ENCODE results near the gene WT1. TPM values are rescaled to one million over a fixed set of nuclear protein-coding genes. Genes with fewer than 3 reads are reported as not detected.

The WT1 gene
- total RNA-seq, 1 donor: under 0.01 TPM

GRCh38 chr11:32425761-32426160 lies 9.6 kb downstream of the WT1 start:
- H3K36me3 ChIP-seq (ENCODE audit: insufficient read depth, low read length): no peaks in the 10 kb centered on the region
- no peaks in the 10 kb centered on the region for H4K20me1 ChIP-seq (ENCODE audit: insufficient read depth, low read length)
- no peak overlapping the region for H3K27ac ChIP-seq (ENCODE audit: low read depth, low read length)
- H3K4me1 ChIP-seq (ENCODE audit: insufficient read depth, low read length): no peaks in the 10 kb centered on the region
- H3K4me3 ChIP-seq (ENCODE audit: insufficient read depth, low read length): no peak overlapping the region
- H3K79me2 ChIP-seq (ENCODE audit: insufficient read depth, low read length): no peaks in the 10 kb centered on the region
- peak; percentile 57 for DNase-seq (ENCODE audit: insufficient read length, low spot score, missing footprints)
- H3K4me2 ChIP-seq (ENCODE audit: insufficient read depth, low read length): no peak overlapping the region
- H3K9me3 ChIP-seq (ENCODE audit: low read depth, low read length): no peaks in the 10 kb centered on the region
- H3K27me3 ChIP-seq (ENCODE audit: insufficient read depth, low read length): peaks cover 78% of the 10 kb centered on the region
- no peak for TF ChIP-seq CTCF (IDR thresholded peaks at IDR 0.05; ENCODE audit: extremely low read depth, low read depth, low read length)
- H2AFZ ChIP-seq (ENCODE audit: low read length): no peak overlapping the region

GRCh38 chr11:32422545-32422944 lies 12.8 kb downstream of the WT1 start:
- Histone ChIP-seq H3K79me2 (ENCODE audit: insufficient read depth, low read length) (no peaks in the 10 kb centered on the region), H3K4me1 (ENCODE audit: insufficient read depth, low read length) (no peaks in the 10 kb centered on the region), H4K20me1 (ENCODE audit: insufficient read depth, low read length) (no peaks in the 10 kb centered on the region), H3K36me3 (ENCODE audit: insufficient read depth, low read length) (no peaks in the 10 kb centered on the region), H2AFZ (ENCODE audit: low read length) (no peak overlapping the region), H3K4me3 (ENCODE audit: insufficient read depth, low read length) (no peak overlapping the region), H3K27me3 (ENCODE audit: insufficient read depth, low read length) (peaks cover 47% of the 10 kb centered on the region), H3K27ac (ENCODE audit: low read depth, low read length) (no peak overlapping the region), H3K9me3 (ENCODE audit: low read depth, low read length) (no peaks in the 10 kb centered on the region), H3K4me2 (ENCODE audit: insufficient read depth, low read length) (no peak overlapping the region)
- no peak for TF ChIP-seq CTCF (IDR thresholded peaks at IDR 0.05; ENCODE audit: extremely low read depth, low read depth, low read length)
- no peak for DNase-seq (ENCODE audit: insufficient read length, low spot score, missing footprints)

GRCh38 chr11:32421992-32422391 lies 13.3 kb downstream of the WT1 start:
- no peaks in the 10 kb centered on the region for H3K9me3 ChIP-seq (ENCODE audit: low read depth, low read length)
- no peak overlapping the region for H3K27ac ChIP-seq (ENCODE audit: low read depth, low read length)
- no peaks in the 10 kb centered on the region for H3K79me2 ChIP-seq (ENCODE audit: insufficient read depth, low read length)
- no peaks in the 10 kb centered on the region for H3K4me1 ChIP-seq (ENCODE audit: insufficient read depth, low read length)
- no peak overlapping the region for H3K4me3 ChIP-seq (ENCODE audit: insufficient read depth, low read length)
- DNase-seq (ENCODE audit: insufficient read length, low spot score, missing footprints): no peak
- no peaks in the 10 kb centered on the region for H4K20me1 ChIP-seq (ENCODE audit: insufficient read depth, low read length)
- no peak for TF ChIP-seq CTCF (IDR thresholded peaks at IDR 0.05; ENCODE audit: extremely low read depth, low read depth, low read length)
- H3K27me3 ChIP-seq (ENCODE audit: insufficient read depth, low read length): peaks cover 45% of the 10 kb centered on the region
- no peak overlapping the region for H2AFZ ChIP-seq (ENCODE audit: low read length)
- no peaks in the 10 kb centered on the region for H3K36me3 ChIP-seq (ENCODE audit: insufficient read depth, low read length)
- H3K4me2 ChIP-seq (ENCODE audit: insufficient read depth, low read length): no peak overlapping the region

- Histone ChIP-seq H3K27ac (ENCODE audit: low read depth, low read length) (no peak overlapping the region), H2AFZ (ENCODE audit: low read length) (no peak overlapping the region), H3K4me3 (ENCODE audit: insufficient read depth, low read length) (no peak overlapping the region), H3K27me3 (ENCODE audit: insufficient read depth, low read length) (peaks cover 39% of the 10 kb centered on the region), H3K79me2 (ENCODE audit: insufficient read depth, low read length) (no peaks in the 10 kb centered on the region), H3K36me3 (ENCODE audit: insufficient read depth, low read length) (no peaks in the 10 kb centered on the region), H3K4me1 (ENCODE audit: insufficient read depth, low read length) (no peaks in the 10 kb centered on the region), H4K20me1 (ENCODE audit: insufficient read depth, low read length) (no peaks in the 10 kb centered on the region), H3K4me2 (ENCODE audit: insufficient read depth, low read length) (no peak overlapping the region), H3K9me3 (ENCODE audit: low read depth, low read length) (no peaks in the 10 kb centered on the region)
- TF ChIP-seq CTCF (IDR thresholded peaks at IDR 0.05; ENCODE audit: extremely low read depth, low read depth, low read length): no peak
- DNase-seq (ENCODE audit: insufficient read length, low spot score, missing footprints): no peak
Measured at GRCh38 chr11:32420937-32421901, 14.1 kb downstream of the WT1 start.

All from osteoblast (primary cell).